ENCODE data around the gene MEGF11.

MEGF11 gene

DNA sequence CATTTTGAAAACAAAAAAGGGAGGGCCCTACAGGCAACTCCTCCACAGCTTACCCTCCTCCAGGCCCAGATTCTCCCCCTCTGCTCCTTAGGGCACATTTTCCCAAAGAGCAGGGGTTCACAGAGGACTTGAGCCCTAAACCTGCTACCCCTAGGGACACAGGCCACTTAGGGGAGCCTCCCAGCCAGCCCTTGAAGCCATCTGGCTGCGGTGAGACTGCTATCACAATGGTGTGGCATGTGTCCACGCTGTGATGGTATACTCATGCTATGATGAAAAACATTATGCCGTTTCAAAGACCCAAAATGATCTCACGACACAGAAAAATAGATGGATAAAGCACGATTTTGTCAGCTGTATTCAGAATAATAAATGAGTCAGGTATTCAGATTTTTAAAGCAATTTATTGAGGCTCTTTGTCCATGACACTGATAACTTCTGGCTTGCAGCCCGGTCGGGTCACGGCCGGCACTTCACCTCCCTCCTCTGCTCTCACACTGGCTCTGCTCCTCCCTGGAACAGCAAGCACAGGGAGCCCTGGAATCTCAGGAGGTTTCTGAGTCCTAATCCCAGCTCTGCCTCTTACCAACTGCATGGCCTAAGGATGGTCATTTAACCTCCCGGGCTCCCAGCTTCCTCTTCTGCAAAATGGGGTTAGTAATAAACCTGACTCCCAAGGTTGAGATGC, 115.3 kb downstream of the MEGF11 start:
- DNase-seq: no peak

GRCh38 chr15:66136948-66137347, 116.6 kb downstream of the MEGF11 start:
- no peak for DNase-seq

DNA sequence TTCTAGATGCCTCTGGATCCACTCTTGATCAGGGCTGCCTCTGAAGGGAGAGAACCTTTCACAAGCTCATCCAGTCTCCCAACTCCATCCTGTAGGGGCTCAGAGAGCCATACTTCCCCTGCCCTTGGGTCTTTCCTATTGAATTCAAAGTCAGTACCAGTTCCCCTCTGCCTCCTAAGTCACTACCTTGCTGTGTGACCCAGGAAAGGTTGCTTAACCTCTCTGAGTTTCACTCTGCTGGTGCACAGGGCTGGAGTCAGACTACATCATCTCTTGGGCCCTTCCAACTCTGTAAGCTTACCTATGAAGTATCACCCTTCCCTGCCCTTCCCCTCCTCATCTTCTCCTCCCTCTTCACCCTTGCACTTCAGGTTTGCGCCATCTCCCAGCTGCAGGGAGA, 117.9 kb downstream of the MEGF11 start:
- no peak for DNase-seq

DNA sequence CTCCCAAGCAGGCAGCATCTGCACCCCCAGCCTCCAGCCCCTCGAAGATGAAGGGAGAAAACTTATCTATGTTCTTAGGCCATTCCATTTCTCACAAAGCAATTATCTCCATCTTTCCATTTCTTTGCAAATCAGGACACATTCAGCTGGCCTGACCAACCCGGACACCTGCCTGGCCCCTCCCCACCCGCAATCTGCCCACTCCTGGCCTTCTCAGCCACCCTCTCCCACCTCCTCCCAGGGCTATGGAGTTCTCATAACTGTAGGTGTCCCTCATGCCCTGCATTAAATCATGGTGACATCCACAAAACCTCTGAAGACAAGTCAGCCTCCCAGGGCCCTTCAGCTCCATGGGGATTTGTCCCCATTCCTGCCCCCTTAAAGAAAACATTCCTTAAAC, 119.3 kb downstream of the MEGF11 start:
- DNase-seq: no peak

- no peak for DNase-seq
Measured at GRCh38 chr15:66133247-66133885, 120.2 kb downstream of the MEGF11 start.

- DNase-seq: no peak
Measured at GRCh38 chr15:66132251-66132816, 121.2 kb downstream of the MEGF11 start.

DNA sequence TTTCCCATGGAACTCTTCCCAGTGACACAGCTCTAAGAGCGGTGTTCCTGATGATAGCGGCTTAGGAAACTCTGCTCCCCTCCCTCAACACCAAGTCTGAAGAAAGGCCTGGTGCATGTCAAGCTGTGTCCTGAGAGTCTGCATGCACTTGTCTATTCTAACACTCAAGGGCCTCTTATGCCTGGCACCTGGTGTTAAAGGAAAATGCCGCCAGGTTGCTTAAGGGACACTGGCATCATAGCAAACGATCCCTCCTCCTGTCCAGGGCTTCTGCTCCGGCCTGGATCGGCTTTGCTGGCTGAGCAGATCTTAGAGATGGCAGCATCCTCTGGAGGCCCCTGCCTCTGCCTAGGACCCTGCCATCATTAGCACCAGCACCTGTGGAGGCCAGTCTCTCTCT, 121.7 kb downstream of the MEGF11 start:
- no peak for DNase-seq

DNA sequence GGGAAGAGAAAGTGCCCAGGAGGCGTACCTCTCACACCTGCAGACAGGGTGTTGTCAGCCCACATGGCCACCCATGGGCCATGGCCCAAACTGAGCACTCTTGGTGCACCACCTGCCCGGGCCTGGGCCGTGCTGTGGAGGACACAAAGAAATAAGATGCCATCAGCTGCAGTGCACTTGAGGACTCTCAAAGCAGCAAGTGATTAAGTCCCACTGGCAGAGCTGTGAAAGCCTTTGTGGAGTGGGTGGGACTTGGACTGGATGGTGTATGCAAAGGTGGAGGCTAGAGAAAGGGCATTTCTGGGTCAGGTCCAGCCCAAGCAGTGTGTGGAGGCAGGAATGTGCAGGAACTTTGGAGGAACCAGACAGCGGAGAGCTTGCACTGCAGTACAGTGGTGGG, 122.3 kb downstream of the MEGF11 start:
- no peak for DNase-seq

DNA sequence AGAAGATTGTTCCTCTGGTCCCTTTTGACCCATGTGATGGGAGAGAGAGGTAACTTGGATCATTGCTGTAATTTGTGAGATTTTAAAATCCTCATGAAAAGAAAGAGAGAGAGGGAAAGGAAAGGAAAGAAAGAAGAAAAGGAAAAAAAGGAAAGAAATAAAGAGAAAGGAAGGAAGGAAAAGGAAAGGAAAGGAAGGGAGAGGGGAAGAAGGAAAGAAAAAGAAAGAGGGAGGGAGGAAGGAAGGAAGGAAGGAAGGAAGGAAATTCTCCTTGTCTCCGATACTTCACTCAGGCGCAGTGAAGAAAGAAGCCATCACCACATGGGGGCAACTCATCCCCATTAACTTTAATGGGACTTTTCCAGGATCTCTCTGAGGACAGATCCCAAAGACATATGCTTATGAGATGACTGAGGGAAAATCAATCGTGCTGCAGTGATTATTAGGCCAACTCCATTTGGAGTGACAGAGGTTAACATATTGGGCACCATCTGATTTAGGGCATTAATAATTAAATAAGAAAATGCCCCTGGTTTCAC, 123.0 kb downstream of the MEGF11 start:
- no peak for DNase-seq

GRCh38 chr15:66129586-66129985, 124.0 kb downstream of the MEGF11 start:
- no peak for DNase-seq

DNA sequence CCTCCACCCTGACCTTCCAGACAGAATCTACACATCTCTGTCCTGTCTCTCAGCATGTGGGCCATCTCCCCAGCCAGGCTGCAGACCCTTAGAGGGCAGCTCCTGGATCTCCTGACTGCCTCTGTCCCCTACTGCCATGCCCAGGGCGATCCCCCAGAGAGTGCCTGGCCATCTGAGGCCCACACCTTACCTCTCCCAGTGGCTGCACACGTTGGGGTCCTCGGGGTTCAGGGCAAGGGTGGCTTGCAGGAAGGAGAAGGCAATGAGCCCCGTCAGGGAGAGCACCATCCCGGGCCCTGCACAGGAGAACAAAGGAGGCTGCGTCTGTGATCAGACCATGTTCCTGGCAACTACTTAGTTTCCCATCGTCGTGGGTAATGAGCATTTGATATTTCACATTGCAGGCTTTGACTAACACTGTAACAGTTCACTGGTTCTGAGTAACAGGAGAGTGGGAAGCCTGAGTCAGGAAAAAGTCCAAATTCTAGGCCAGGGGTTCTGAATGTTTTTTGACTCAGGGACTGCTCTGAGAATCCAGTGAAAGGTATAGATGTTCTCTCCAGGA, 125.4 kb downstream of the MEGF11 start:
- DNase-seq: no peak

- no peak for DNase-seq
Measured at GRCh38 chr15:66126456-66126855, 127.1 kb downstream of the MEGF11 start.

GRCh38 chr15:66126031-66126441, 127.5 kb downstream of the MEGF11 start:
- peak; percentile 85 for DNase-seq

GRCh38 chr15:66124651-66125050, 128.9 kb downstream of the MEGF11 start:
- peak; percentile 47 for DNase-seq

DNA sequence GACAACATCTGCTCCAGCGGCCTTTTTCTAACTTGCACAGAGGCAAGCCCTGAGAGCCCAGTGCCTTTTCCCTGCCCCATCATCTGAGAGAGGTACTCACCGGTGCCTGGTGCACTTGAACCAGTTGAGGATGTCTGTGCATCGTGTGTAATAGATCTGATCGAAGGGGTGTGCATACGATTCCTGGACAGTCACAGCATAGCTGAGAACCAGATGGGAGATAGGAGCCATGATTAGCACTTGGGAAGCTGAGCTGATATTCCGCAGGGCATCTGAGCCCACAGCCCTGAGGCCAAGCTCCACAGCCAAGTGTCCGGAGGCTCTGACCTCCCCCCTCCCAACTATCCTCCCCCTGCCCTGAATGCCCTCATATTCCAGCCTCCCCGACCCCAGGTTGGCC, 129.8 kb downstream of the MEGF11 start:
- DNase-seq: no peak

GRCh38 chr15:66120422-66120821, 133.1 kb downstream of the MEGF11 start:
- no peak for DNase-seq

DNA sequence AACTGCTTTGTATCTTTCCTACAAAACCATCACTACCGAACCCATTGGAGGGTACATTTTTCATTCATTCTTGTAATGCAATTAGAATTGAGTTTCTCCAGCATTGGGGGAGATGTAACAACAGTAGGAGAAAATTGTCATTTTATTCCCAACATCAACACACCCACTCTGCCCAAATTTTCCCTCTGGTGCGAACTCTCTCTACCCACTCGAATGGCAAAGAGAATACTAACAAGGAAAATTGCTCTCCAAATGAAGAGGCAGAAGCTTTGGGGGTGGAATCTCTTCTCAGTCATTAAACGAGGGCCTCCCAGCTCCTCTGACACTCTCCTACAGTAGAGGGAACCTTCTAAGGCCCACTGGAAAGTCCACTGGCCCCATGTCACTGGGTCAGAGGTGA, 135.7 kb downstream of the MEGF11 start:
- no peak for DNase-seq

GRCh38 chr15:66115568-66116206, 137.9 kb downstream of the MEGF11 start:
- DNase-seq: peak; percentile 76

GRCh38 chr15:66114863-66115425, 138.6 kb downstream of the MEGF11 start:
- DNase-seq: no peak

- no peak for DNase-seq
Measured at GRCh38 chr15:66112388-66112787, 141.2 kb downstream of the MEGF11 start.

- DNase-seq: no peak
Measured at GRCh38 chr15:66111363-66111762, 142.2 kb downstream of the MEGF11 start.

GRCh38 chr15:66110864-66111263, 142.7 kb downstream of the MEGF11 start:
- DNase-seq: no peak

DNA sequence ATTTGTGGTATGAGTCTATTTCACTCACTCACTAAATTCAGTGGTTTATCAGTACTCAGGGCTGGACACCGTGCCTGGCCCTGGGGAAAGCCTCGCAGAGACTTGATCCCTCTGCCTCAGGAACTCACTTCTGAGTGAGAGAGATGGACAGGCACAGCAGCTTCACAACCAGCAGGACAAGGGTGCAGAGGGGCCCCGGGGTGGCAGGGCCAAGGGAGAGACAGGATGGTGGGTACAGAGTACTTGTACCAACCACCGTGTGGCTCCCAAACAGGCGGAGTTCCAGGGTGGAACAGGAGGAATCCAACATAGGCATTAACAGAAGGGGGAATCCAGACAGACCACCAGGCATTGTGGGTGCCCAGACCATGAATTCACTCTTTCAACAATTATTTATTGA, 143.7 kb downstream of the MEGF11 start:
- no peak for DNase-seq

Data from NCI-H2171 (cell line).